SH-SY5Y (cell line): ENCODE data around the gene GSPT1.

Experiments
- GATA2 ChIP-seq: IDR thresholded peaks from 2 replicates; pipeline ENCODE4 v1.6.1; 2011; ENCODE audit warnings: mild to moderate bottlenecking, low read depth, low read length
- GATA3 ChIP-seq: IDR thresholded peaks from 2 replicates; pipeline ENCODE4 v1.6.1; 2011; ENCODE audit warnings: low read depth, mild to moderate bottlenecking, low read length, moderate library complexity

- TF ChIP-seq GATA2: no peak
- TF ChIP-seq GATA3: no peak
These were observed 58.6 kb downstream of the GSPT1 start for GRCh38 chr16:11857161-11857560.
